Keratinocyte (primary cell): ENCODE data around the gene ITGA11.

ENCODE experiments used
- CTCF ChIP-seq, 3 experiments: IDR thresholded peaks in 1 of 3; conservative IDR thresholded peaks in 1 of 3; optimal IDR thresholded peaks in 1 of 3; 2 replicates in 2 of 3; 3 replicates in 1 of 3; pipeline versions ENCODE3 to v1.5.1; 2011; ENCODE audit warnings: low read length in 3 of 3, mild to moderate bottlenecking in 3 of 3, moderate library complexity in 2 of 3, control low read depth in 1 of 3, inconsistent platforms in 1 of 3; ENCODE audit not compliant: insufficient read depth in 2 of 3; ENCODE audit errors: extremely low read depth in 1 of 3
- EZH2 ChIP-seq: IDR thresholded peaks from one replicate; pipeline ENCODE4 v1.6.1; 2012; ENCODE audit warnings: inconsistent platforms, mild to moderate bottlenecking, low read length, moderate library complexity

- TF ChIP-seq EZH2 (no peak), CTCF (optimal IDR thresholded peaks at IDR 0.05 in 1 of 3, IDR thresholded peaks at IDR 0.05 in 1 of 3, conservative IDR thresholded peaks at IDR 0.05 in 1 of 3; ENCODE audit: extremely low read depth in 1 of 3, insufficient read depth in 2 of 3, low read length in 3 of 3) (no peak)
These were observed 9.2 kb upstream of the ITGA11 start for GRCh38 chr15:68441045-68441743.
